Measurements from ENCODE around the gene ABCA2.

Gene ABCA2

GRCh38 chr9:136977649-136978072 is 50.4 kb downstream of the ABCA2 start:
- DNase-seq = no peak

- DNase-seq = no peak
These were observed 50.8 kb downstream of the ABCA2 start, which contains the start of gene PTGDS for GRCh38 chr9:136977223-136977622. Gene PTGDS (plus strand): TSS chr9:136977504. CDS start chr9:136977579, 75 bp downstream.

DNA sequence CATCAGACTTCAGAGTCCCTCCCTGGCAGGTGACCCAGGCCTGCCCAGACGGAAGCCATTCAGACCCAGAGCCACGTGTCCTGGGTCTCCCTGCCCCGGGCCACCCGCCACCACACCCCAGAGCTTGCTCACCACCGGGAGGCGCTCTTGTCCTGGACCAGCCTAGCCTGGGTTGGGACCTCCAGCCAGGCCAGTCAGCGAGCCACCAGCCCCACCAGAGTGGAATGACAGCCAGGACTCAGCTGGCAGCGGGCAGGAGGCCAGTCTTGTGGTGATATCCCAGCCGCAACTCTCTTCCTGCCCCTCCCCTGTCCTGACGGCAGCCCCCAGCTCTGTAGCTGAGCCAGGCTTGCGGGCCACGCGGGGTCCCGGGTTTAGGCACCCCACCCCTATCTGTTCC is 52.4 kb downstream of the ABCA2 start:
- no peak for DNase-seq

DNA sequence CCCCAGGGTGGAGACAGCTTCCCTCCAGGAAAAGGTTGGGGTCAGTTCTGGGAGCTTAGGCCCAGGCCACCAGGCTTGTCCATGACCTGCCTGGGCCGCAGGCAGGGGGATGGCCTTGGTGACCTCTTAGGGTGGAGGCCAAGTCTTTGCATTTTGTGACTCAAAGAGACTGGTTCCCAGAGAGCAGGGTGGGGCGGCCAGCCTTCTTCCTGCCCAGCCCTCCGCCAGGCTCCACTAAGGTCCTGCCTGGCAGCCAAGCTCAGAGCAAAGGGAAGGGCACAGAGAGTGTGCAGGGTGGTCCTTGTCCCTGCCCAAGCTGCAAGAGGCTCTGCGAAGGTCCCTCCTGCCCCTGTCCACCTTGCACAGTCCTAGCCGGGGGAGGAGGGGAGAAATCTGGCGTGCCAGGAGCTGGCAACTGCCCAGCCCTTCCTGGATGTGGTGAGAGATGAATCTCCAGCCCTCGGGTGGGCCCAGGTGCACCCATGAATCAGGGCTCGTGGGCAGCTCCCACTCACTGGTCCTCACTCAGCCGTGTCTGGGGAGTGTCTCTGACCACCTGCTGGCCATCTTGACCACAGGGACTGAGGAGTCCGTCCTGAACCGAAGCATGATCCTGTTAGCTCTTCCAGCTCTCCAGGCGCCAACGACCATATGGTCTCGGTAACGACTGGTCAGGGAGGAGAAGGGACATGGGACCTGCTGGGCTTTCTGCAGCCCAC is 53.1 kb downstream of the ABCA2 start:
- DNase-seq = no peak

GRCh38 chr9:136973618-136974617 is 54.1 kb downstream of the ABCA2 start:
- no peak for DNase-seq

DNA sequence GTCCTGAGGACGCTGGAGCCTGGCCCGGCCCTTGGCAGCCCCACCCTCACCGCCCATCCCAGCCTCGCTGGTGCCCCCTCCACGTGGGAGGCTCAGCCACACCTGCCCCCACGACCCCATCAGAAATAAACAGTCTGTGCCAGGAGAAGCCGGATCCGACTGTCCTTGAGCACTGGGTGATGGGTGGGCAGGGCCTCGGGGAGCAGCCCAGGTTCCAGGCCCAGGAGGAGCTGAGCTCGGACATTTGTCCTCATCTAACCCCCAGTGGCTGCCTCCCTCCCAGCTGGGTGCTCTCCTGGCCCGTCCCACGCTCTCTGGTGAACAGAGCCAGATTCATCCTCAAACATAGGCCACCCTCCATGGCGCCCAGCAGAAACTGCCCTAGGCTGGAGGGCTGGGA is 55.3 kb downstream of the ABCA2 start:
- DNase-seq = no peak

DNA sequence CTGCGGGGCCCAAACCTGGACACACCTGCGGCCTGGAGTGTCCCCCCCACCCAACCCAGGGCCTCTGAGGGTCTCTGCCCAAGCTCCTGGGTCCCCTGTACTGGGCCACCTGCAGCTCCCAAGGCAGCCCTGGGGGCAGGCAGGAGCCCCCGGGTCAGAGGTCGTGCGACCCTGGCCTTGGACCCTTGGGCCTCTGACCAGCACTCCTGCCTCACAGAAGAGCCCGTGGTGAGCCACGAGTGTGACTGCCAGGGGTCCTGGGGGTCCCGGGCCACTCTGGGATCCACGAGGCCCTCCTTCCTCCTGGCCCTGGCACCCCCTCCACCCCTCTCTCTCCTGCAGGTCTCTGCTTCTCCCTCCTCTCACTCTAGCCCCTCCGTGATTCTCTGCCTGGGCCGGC is 55.7 kb downstream of the ABCA2 start:
- DNase-seq = no peak

- DNase-seq = no peak
These were observed 56.3 kb downstream of the ABCA2 start for GRCh38 chr9:136971746-136972145.

GRCh38 chr9:136970361-136970760 is 57.7 kb downstream of the ABCA2 start:
- no peak for DNase-seq

DNA sequence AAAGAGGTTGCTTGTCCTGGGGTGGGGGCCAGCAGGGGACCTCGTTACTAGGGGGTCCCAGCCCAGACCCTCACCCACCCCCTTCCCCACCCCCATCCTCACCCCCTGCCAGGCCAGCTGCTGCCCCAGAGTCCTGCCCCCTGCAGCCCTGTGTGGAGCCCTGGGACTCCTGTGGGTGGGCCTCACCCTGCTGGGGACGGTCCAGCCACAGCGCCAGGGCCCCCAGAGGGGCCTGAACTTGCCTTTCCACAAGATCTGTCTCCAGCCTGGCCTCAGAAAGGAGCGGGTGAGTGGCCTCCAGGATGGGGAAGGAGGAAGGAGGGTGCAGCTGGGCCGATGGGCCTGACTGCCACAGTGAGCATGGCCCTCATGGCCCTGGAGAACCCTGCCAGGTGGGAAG is 58.3 kb downstream of the ABCA2 start:
- no peak for DNase-seq

DNA sequence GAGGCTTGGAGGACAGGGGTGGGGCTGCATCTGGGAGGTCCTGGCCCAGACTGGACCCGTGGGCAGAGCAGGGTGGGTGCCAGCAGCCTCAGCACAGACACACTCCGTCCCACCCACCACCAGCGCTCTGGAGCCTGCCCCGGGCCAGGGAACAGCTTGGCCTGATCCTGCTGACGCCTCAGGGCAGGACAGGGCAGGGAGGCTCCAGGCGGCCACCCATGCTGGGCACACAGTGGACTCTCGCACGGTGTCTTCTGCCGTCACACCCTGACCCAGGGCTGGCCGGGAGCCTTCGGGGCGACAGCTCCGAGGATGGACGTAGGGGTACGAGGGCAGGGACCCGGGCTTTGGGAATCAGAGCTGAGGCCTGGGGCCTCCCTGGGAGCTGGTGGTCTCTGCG is 58.9 kb downstream of the ABCA2 start:
- no peak for DNase-seq

GRCh38 chr9:136968333-136969127 is 59.5 kb downstream of the ABCA2 start:
- DNase-seq = no peak

- no peak for DNase-seq
These were observed 62.1 kb downstream of the ABCA2 start for GRCh38 chr9:136965771-136966484.

- no peak for DNase-seq
These were observed 63.1 kb downstream of the ABCA2 start for GRCh38 chr9:136964833-136965422.

DNA sequence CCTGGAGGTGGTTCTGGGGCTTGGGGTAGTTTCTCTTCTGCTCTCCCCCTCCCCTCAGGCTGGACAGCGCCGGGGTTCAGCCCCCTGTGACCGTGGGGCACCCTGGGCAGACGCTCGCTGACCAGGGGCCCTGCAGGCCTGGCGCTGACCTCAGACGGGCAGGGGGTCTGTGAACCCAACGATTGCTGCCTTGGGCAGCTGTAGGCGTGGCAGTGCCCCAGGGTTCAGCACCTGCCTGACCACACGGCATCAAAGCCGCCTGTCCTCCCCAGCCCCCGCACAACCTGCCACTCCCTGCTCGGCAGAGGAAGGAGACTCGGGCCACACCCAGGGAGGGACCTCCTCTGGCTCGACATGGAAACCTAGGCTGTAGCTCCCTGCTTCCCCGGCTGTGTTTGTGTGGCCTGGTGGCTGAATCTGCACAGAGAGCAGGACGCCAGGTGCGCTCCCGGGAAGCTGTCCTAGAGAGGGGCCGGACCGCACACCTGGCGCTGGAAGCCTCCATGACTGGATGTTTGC is 63.8 kb downstream of the ABCA2 start:
- no peak for DNase-seq

- DNase-seq = no peak
These were observed 64.3 kb downstream of the ABCA2 start for GRCh38 chr9:136963751-136964150.

GRCh38 chr9:136963341-136963740 is 64.7 kb downstream of the ABCA2 start:
- DNase-seq = no peak

DNA sequence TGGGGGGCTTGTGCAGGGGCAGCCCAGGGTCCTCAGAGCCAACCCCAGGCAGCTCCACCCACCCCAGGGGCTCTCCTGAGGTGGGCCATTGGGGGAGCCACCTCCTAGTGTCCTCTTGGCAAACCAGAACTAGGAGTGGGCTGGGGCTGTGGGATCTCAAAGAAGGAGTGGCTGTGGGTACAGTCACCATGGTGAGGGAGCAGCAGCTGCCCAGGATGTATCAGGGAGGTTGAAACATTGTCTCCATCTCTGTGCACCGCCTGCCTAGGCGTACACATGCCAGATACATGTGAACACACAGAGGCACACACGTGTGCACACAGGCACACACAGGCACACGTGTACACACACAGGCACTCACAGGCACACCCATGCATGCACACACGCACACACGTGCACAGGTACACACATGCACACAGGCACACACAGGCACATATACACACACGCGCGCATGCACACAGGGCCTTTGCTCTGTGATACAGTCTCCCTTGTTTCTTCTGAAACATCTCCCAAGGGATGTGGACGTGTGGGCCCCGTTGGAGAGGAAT is 65.3 kb downstream of the ABCA2 start:
- no peak for DNase-seq

DNA sequence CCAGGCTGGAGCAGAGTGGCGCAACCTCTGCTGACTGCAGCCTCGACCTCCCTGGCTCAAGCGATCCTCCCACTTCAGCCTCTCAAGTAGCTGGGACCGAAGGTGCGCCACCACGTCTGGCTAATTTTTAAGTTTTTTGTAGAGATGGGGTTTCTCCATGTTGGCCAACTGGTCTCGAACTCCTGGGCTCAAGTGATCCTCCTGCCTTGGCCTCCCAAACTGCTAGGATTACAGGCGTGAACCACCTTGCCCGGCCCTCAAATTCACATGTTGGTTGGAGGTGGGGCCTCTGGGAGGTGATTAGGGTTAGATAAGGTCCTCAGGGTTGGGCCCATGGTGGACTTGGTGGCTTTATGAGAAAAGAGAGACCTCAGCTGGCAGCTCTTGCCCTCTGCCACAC is 65.9 kb downstream of the ABCA2 start:
- no peak for DNase-seq

DNA sequence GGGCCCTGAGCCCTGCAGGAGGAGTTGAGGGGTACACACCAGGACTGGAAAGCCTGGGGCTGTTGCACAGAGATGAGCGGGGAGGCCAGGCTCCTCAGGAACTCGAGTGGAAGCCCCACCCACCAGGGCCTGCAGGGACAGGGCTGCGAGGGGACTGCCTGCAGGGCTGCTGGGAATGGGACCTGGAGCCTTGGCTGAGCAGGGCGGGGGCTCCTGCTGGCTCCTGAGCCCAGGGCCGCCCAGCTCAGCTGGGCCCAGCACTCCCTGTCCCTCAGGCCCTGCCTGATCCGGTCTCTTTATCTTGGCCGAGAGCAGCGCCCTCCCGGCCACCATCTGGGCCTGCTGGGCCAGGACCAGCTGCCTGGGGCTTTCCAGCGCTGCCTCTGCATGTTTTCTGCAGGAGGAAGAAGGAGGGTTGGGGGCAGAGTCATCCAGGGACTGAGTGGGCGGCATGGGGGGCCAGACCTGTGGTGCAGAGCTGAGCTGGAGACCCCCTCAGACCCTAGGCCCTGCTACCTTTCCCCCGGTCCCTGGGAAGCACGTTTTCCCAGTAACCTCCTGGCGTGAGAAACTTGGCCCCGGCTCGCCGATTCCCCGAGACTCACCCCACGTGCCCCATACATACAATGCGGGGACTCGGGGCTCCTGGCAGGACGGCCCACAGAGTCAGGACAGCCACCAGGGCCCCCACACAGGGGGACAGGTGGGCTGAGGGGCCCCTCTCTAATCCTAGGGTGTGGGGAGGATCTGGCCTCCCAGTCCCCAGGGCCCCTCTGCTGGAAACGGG is 66.6 kb downstream of the ABCA2 start:
- no peak for DNase-seq

- no peak for DNase-seq
These were observed 67.1 kb downstream of the ABCA2 start for GRCh38 chr9:136960938-136961275.
